Choroid plexus epithelial cell (primary cell): Measurements from ENCODE around the gene ANAPC15.

Source experiments
- DNase-seq: peaks from one replicate; pipeline ENCODE4 v3.0.0-alpha.2; 2010; ENCODE audit warnings: low read depth
- H3K4me3 ChIP-seq: 2 replicates; pipeline ENCODE4 v1.5.1; 2011; ENCODE audit warnings: low read depth, mild to moderate bottlenecking, control low read depth, low read length, moderate library complexity
- TF ChIP-seq, protein P1 (sequence below): conservative IDR thresholded peaks from 2 replicates; pipeline ENCODE4 v1.5.1; 2011; ENCODE audit warnings: low read depth, mild to moderate bottlenecking, control low read depth, inconsistent platforms, low read length, moderate library complexity

Gene ANAPC15

GRCh38 chr11:72080326-72081183 is 31.9 kb downstream of the ANAPC15 start, which contains the start of the genes LRRC51 and NUMA1:
LRRC51 (plus strand) TSS chr11:72080850; CDS start chr11:72089084, 8,234 bp downstream.
NUMA1 (minus strand) TSS chr11:72080542; CDS start chr11:72035943, 44,599 bp downstream.
- TF ChIP-seq, protein P1, sequence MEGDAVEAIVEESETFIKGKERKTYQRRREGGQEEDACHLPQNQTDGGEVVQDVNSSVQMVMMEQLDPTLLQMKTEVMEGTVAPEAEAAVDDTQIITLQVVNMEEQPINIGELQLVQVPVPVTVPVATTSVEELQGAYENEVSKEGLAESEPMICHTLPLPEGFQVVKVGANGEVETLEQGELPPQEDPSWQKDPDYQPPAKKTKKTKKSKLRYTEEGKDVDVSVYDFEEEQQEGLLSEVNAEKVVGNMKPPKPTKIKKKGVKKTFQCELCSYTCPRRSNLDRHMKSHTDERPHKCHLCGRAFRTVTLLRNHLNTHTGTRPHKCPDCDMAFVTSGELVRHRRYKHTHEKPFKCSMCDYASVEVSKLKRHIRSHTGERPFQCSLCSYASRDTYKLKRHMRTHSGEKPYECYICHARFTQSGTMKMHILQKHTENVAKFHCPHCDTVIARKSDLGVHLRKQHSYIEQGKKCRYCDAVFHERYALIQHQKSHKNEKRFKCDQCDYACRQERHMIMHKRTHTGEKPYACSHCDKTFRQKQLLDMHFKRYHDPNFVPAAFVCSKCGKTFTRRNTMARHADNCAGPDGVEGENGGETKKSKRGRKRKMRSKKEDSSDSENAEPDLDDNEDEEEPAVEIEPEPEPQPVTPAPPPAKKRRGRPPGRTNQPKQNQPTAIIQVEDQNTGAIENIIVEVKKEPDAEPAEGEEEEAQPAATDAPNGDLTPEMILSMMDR = no peak
- DNase-seq = peak; percentile 100
- H3K4me3 ChIP-seq = peak within 1 kb of the TSS; percentile 74

DNA sequence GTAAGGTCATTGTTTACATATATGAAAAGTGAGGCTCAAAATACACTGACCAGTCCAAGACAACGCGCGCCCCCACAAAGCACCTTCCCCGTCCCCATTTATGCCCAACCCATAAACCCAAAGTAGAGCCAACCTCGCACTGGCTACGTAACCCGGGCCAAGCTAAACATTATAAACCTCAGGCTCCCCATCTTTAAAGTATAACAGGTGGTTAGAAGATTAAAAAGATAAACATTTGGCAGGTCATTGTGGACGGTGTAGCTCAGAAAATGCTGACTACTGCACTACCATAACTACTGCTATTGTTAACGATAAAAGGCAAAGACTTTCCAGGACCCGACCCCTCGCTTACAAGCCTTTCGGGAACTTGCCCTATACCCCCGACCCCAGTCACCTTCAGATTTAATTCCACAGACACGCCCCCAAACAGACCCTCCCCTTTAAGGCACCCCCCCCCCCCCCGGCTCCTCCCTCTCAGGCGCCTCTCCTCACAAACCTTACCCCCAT is 32.6 kb downstream of the ANAPC15 start:
- peak overlapping the region; percentile 74 for H3K4me3 ChIP-seq
- TF ChIP-seq, protein P1 = no peak
- DNase-seq = no peak

DNA sequence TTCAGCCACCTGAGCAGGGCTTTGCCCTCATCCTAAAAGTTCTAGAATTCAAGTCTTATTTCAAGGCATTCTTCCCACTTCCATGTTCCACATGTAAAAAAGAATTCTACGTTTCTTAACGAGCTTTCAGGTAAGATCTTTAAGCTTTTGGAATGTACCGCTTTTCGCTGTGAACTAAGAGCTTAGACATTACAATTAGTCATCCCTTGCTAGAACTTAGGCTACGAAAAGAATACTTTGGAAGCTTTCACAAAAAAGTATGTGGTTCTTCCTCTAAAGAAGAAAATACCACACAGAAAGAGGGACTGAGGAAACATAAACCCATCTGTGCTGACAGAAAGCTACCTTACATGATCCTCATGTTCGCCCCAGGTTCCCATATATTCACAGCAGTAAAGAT is 34.0 kb downstream of the ANAPC15 start:
- peak; percentile 28 for DNase-seq
- H3K4me3 ChIP-seq = no peak overlapping the region
- TF ChIP-seq, protein P1 = no peak

GRCh38 chr11:72075756-72076155 is 36.7 kb downstream of the ANAPC15 start:
- TF ChIP-seq, protein P1 = no peak
- H3K4me3 ChIP-seq = no peak overlapping the region
- no peak for DNase-seq

DNA sequence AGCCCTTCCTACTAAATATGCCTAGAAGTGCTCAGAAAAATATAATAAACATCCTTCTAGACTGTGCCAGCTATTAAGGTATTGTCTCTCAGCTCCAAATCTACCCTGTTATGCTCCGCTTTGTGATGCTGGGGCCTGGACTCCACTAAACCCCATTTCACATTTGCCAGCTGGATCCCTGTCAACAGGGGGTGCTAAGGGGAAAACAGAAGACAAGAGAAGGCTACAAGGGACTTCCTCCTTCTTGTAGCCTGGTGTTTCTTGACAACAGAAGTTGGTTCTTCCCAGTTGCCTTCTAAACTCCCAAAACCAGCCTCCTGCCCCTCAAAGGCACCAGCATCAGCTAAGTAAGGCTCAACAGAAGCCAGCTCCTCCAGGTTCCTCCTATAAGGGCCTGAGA is 37.4 kb downstream of the ANAPC15 start:
- TF ChIP-seq, protein P1 = peak; percentile 22
- no peak overlapping the region for H3K4me3 ChIP-seq
- no peak for DNase-seq

DNA sequence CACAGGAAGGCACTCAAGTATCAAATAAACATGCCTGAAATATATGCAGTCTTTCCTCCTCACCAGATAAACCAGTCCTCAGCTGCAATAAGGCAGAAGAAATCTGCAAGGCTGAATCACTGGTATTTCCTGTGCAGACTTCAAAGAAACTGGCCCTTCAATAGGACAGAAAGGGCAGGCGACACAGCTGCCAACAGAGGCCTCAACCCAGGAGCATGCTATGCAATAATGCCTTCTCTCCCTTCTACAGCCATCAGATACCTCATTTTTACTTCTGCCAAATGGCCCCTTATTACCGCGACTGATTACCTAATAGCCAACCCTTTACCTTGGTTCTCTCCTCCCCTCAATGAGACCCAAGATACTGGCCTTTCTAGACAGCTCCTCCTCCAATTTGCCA is 40.1 kb downstream of the ANAPC15 start:
- peak; percentile 86 for DNase-seq
- H3K4me3 ChIP-seq = no peak overlapping the region
- TF ChIP-seq, protein P1 = no peak
